ENCODE results near the gene OIP5.
"Not testable (repeated sequence)": the region's sequence is repeated elsewhere in the genome, so short reads cannot be mapped to it uniquely, and the experiment has no call there.

The OIP5 gene

GRCh38 chr15:41304149-41304770 is 28.1 kb downstream of the OIP5 start:
- peak; percentile 35 for FAIRE-seq
- no peak for DNase-seq (ENCODE audit: insufficient read length, low spot score)

GRCh38 chr15:41301587-41301986 is 30.8 kb downstream of the OIP5 start:
- DNase-seq (ENCODE audit: insufficient read length, low spot score) (no peak), FAIRE-seq (no peak)

- FAIRE-seq; DNase-seq (ENCODE audit: insufficient read length, low spot score): not testable (repeated sequence)
Measured at GRCh38 chr15:41301139-41301538, 31.3 kb downstream of the OIP5 start.

- DNase-seq (ENCODE audit: insufficient read length, low spot score) = no peak
- FAIRE-seq = no peak
Measured at GRCh38 chr15:41292521-41292920, 39.9 kb downstream of the OIP5 start.

GRCh38 chr15:41291065-41291631 is 41.2 kb downstream of the OIP5 start:
- DNase-seq (ENCODE audit: insufficient read length, low spot score) (no peak), FAIRE-seq (peak; percentile 80)

- no peak for FAIRE-seq
- DNase-seq (ENCODE audit: insufficient read length, low spot score) = no peak
Measured at GRCh38 chr15:41289953-41290352, 42.4 kb downstream of the OIP5 start.

- no peak for DNase-seq (ENCODE audit: insufficient read length, low spot score)
- FAIRE-seq = no peak
Measured at GRCh38 chr15:41288464-41288863, 43.9 kb downstream of the OIP5 start.

GRCh38 chr15:41286665-41287333 is 45.6 kb downstream of the OIP5 start:
- FAIRE-seq (no peak), DNase-seq (ENCODE audit: insufficient read length, low spot score) (no peak)

- FAIRE-seq (no peak), DNase-seq (ENCODE audit: insufficient read length, low spot score) (no peak)
Measured at GRCh38 chr15:41285285-41285684, 47.1 kb downstream of the OIP5 start.

- FAIRE-seq = peak; percentile 70
Measured at GRCh38 chr15:41284427-41285177, 47.8 kb downstream of the OIP5 start.

GRCh38 chr15:41283653-41284426 is 48.6 kb downstream of the OIP5 start:
- DNase-seq (ENCODE audit: insufficient read length, low spot score) (peak; percentile 93), FAIRE-seq (peak; percentile 96)

More at GRCh38 chr15:41284427-41285177, 47.8 kb downstream of the OIP5 start:
- no peak for DNase-seq (ENCODE audit: insufficient read length, low spot score)

GRCh38 chr15:41282980-41283652 is 49.3 kb downstream of the OIP5 start:
- FAIRE-seq = not testable (repeated sequence)

GRCh38 chr15:41282436-41282835 is 50.0 kb downstream of the OIP5 start:
- FAIRE-seq = not testable (repeated sequence)

More at GRCh38 chr15:41282980-41283652, 49.3 kb downstream of the OIP5 start:
- not testable (repeated sequence) for DNase-seq (ENCODE audit: insufficient read length, low spot score)

GRCh38 chr15:41281236-41281635 is 51.2 kb downstream of the OIP5 start:
- no peak for FAIRE-seq
- no peak for DNase-seq (ENCODE audit: insufficient read length, low spot score)

More at GRCh38 chr15:41282436-41282835, 50.0 kb downstream of the OIP5 start:
- not testable (repeated sequence) for DNase-seq (ENCODE audit: insufficient read length, low spot score)

- DNase-seq (ENCODE audit: insufficient read length, low spot score) = no peak
- no peak for FAIRE-seq
Measured at GRCh38 chr15:41279535-41280283, 52.7 kb downstream of the OIP5 start.

GRCh38 chr15:41278319-41278718 is 54.1 kb downstream of the OIP5 start:
- no peak for DNase-seq (ENCODE audit: insufficient read length, low spot score)
- no peak for FAIRE-seq

GRCh38 chr15:41276831-41277230 is 55.6 kb downstream of the OIP5 start:
- DNase-seq (ENCODE audit: insufficient read length, low spot score) (no peak), FAIRE-seq (no peak)

- FAIRE-seq (no peak), DNase-seq (ENCODE audit: insufficient read length, low spot score) (no peak)
Measured at GRCh38 chr15:41269887-41270286, 62.5 kb downstream of the OIP5 start.

- no peak for DNase-seq (ENCODE audit: insufficient read length, low spot score)
- FAIRE-seq = no peak
Measured at GRCh38 chr15:41263891-41264351, 68.5 kb downstream of the OIP5 start.
